IPS-11a (cell line): ENCODE data around the gene TBC1D10A.
"Not testable (repeated sequence)": the region's sequence is repeated elsewhere in the genome, so short reads cannot be mapped to it uniquely, and the experiment has no call there.

Source experiments
- H3K4me3 ChIP-seq: one replicate; pipeline ENCODE4 v1.5.1; 2013; ENCODE audit warnings: low read depth, low read length, control low read depth

Gene TBC1D10A

GRCh38 chr22:30347255-30347892 is 20.6 kb upstream of the TBC1D10A start:
- H3K4me3 ChIP-seq: no peak overlapping the region

GRCh38 chr22:30344447-30345200 is 17.9 kb upstream of the TBC1D10A start:
- H3K4me3 ChIP-seq: no peak overlapping the region

GRCh38 chr22:30340911-30341685 is 14.4 kb upstream of the TBC1D10A start:
- H3K4me3 ChIP-seq: no peak overlapping the region

GRCh38 chr22:30338802-30339201 is 12.1 kb upstream of the TBC1D10A start:
- no peak overlapping the region for H3K4me3 ChIP-seq

- H3K4me3 ChIP-seq: not testable (repeated sequence)
These were observed 11.6 kb upstream of the TBC1D10A start for GRCh38 chr22:30338341-30338740.

- no peak overlapping the region for H3K4me3 ChIP-seq
These were observed 10.7 kb upstream of the TBC1D10A start for GRCh38 chr22:30337461-30337778.

GRCh38 chr22:30336752-30337460 is 10.2 kb upstream of the TBC1D10A start:
- H3K4me3 ChIP-seq: no peak overlapping the region

GRCh38 chr22:30335236-30335635 is 8.5 kb upstream of the TBC1D10A start:
- H3K4me3 ChIP-seq: no peak overlapping the region

- H3K4me3 ChIP-seq: no peak overlapping the region
These were observed 7.9 kb upstream of the TBC1D10A start for GRCh38 chr22:30334646-30335045.

GRCh38 chr22:30333707-30334087 is 7.0 kb upstream of the TBC1D10A start:
- no peak overlapping the region for H3K4me3 ChIP-seq

- H3K4me3 ChIP-seq: no peak overlapping the region
These were observed 6.4 kb upstream of the TBC1D10A start for GRCh38 chr22:30332994-30333706.

- no peak overlapping the region for H3K4me3 ChIP-seq
These were observed 5.8 kb upstream of the TBC1D10A start for GRCh38 chr22:30332551-30332950.

- H3K4me3 ChIP-seq: no peak overlapping the region
These were observed 1.8 kb upstream of the TBC1D10A start for GRCh38 chr22:30328466-30329049.

- H3K4me3 ChIP-seq: no peak overlapping the region
These were observed 1.2 kb upstream of the TBC1D10A start for GRCh38 chr22:30327864-30328345.

- H3K4me3 ChIP-seq: peak overlapping the region; percentile 63
These were observed 461 bp downstream of the TBC1D10A start for GRCh38 chr22:30326255-30326705.

GRCh38 chr22:30325724-30326254 is 952 bp downstream of the TBC1D10A start:
- peak overlapping the region; percentile 41 for H3K4me3 ChIP-seq

GRCh38 chr22:30325065-30325720 is 1.5 kb downstream of the TBC1D10A start:
- H3K4me3 ChIP-seq: no peak overlapping the region

- H3K4me3 ChIP-seq: no peak overlapping the region
These were observed 2.6 kb downstream of the TBC1D10A start for GRCh38 chr22:30324014-30324730.

- H3K4me3 ChIP-seq: no peak overlapping the region
These were observed 3.5 kb downstream of the TBC1D10A start for GRCh38 chr22:30323246-30323645.
